NK-92 treated with Interleukin-12 subunit alpha and Interleukin-12 subunit beta, amount 100 ng/mL, for 24 hours (cell line): ENCODE data around the gene PRR5L.

ENCODE experiments used
- DNase-seq: peaks from one replicate; lab custom pipeline; 2025; lab: John Stamatoyannopoulos, UW

Gene PRR5L

GRCh38 chr11:36400766-36401455, 104.8 kb downstream of the PRR5L start:
- no peak for DNase-seq

GRCh38 chr11:36402568-36403170, 106.6 kb downstream of the PRR5L start:
- no peak for DNase-seq

- no peak for DNase-seq
Observed at GRCh38 chr11:36403661-36404060, 107.6 kb downstream of the PRR5L start.

GRCh38 chr11:36404831-36405230, 108.7 kb downstream of the PRR5L start:
- DNase-seq: no peak

GRCh38 chr11:36405585-36406367, 109.7 kb downstream of the PRR5L start:
- no peak for DNase-seq

- no peak for DNase-seq
Observed at GRCh38 chr11:36407356-36407755, 111.3 kb downstream of the PRR5L start.

- no peak for DNase-seq
Observed at GRCh38 chr11:36408498-36409136, 112.5 kb downstream of the PRR5L start.

GRCh38 chr11:36409152-36409816, 113.2 kb downstream of the PRR5L start:
- no peak for DNase-seq

GRCh38 chr11:36411202-36411640, 115.1 kb downstream of the PRR5L start:
- peak; percentile 21 for DNase-seq

GRCh38 chr11:36412781-36413383, 116.8 kb downstream of the PRR5L start:
- no peak for DNase-seq

GRCh38 chr11:36417154-36417553, 121.1 kb downstream of the PRR5L start:
- no peak for DNase-seq

GRCh38 chr11:36419791-36420424, 123.8 kb downstream of the PRR5L start:
- DNase-seq: no peak

GRCh38 chr11:36421546-36422155, 125.6 kb downstream of the PRR5L start:
- no peak for DNase-seq

- no peak for DNase-seq
Observed at GRCh38 chr11:36425561-36426081, 129.5 kb downstream of the PRR5L start.

- no peak for DNase-seq
Observed at GRCh38 chr11:36426226-36426848, 130.2 kb downstream of the PRR5L start.

- no peak for DNase-seq
Observed at GRCh38 chr11:36427079-36427478, 131.0 kb downstream of the PRR5L start.

GRCh38 chr11:36427876-36428275, 131.8 kb downstream of the PRR5L start:
- DNase-seq: no peak

GRCh38 chr11:36431429-36432092, 135.5 kb downstream of the PRR5L start:
- peak; percentile 43 for DNase-seq

GRCh38 chr11:36432093-36432469, 136.0 kb downstream of the PRR5L start:
- no peak for DNase-seq
